Measurements from ENCODE around the gene ADH5. TPM values are rescaled to one million over a fixed set of nuclear protein-coding genes. Genes with fewer than 3 reads are reported as not detected.

The ADH5 gene
- total and polyA plus RNA-seq, 2 experiments from 2014 or later: 208 to 243 TPM

- no peak for DNase-seq
- Histone ChIP-seq H3K27ac (no peak overlapping the region), H3K9me3 (ENCODE audit: low read depth) (no peaks in the 10 kb centered on the region), H3K79me2 (ENCODE audit: insufficient read depth) (peaks cover 100% of the 10 kb centered on the region), H3K9ac (no peak overlapping the region), H3K4me2 (ENCODE audit: unreplicated experiment) (no peak overlapping the region), H3K36me3 (ENCODE audit: low read depth) (no peaks in the 10 kb centered on the region), H2AFZ (no peak overlapping the region), H3K27me3 (replicated peaks; ENCODE audit: insufficient read depth) (no peaks in the 10 kb centered on the region), H3K4me1 (ENCODE audit: insufficient read depth) (peaks cover 5% of the 10 kb centered on the region; the same call in 1 of the 2 replicates), H4K20me1 (ENCODE audit: insufficient read depth) (peaks cover 7% of the 10 kb centered on the region), H3K4me3 (no peak overlapping the region), H3F3A (ENCODE audit: insufficient read depth) (no peaks in the 10 kb centered on the region), H3K9me2 (ENCODE audit: insufficient read depth) (no peaks in the 10 kb centered on the region)
- no peak for TF ChIP-seq EZH2phosphoT487 (IDR thresholded peaks at IDR 0.05; ENCODE audit: insufficient read depth, low read depth)
- TF ChIP-seq EZH2 (IDR thresholded peaks at IDR 0.05; ENCODE audit: insufficient read depth, poor library complexity, severe bottlenecking): no peak
- in situ Hi-C loops (cut with MboI): no loop called here
- WGBS, 2 experiments (ENCODE audit: low coverage in 1 of 2, low lambda C conversion rate in 2 of 2, missing lambda C conversion rate in 2 of 2): 89% methylated on average over 5 of the region's 5 CpGs
These were observed 67.2 kb downstream of the ADH5 start for GRCh38 chr4:99021386-99021785.

Other genes starting within 250 kb of the ADH5 start
- gene EIF4E, start 159.7 kb downstream of the ADH5 start, total RNA-seq (2014; rRNA removed; shearing (Covaris generic)): 133 and 135 TPM in 2 replicates
- gene EIF4E, start 159.7 kb downstream of the ADH5 start, polyA plus RNA-seq (2016; fragmentation: Nextera tagmentation; extraction: Ambion mirVana): 105 and 113 TPM in 2 replicates
- gene METAP1, start 93.1 kb downstream of the ADH5 start, total RNA-seq (2014; rRNA removed; shearing (Covaris generic)): 43.4 and 59.2 TPM in 2 replicates
- 33.3 and 35.9 TPM in 2 replicates for gene METAP1, start 93.1 kb downstream of the ADH5 start, polyA plus RNA-seq (2016; fragmentation: Nextera tagmentation; extraction: Ambion mirVana)
- not detected in 2 replicates for gene ADH4, start 55.5 kb upstream of the ADH5 start, total RNA-seq (2014; rRNA removed; shearing (Covaris generic))
- gene ADH4, start 55.5 kb upstream of the ADH5 start, polyA plus RNA-seq (2016; fragmentation: Nextera tagmentation; extraction: Ambion mirVana): not detected in 2 replicates
- gene ADH6, start 130.5 kb upstream of the ADH5 start, total RNA-seq (2014; rRNA removed; shearing (Covaris generic)): not detected in 2 replicates
- not detected in 2 replicates for gene ADH6, start 130.5 kb upstream of the ADH5 start, polyA plus RNA-seq (2016; fragmentation: Nextera tagmentation; extraction: Ambion mirVana)
- gene ADH1A, start 202.2 kb upstream of the ADH5 start, total RNA-seq (2014; rRNA removed; shearing (Covaris generic)): not detected in 2 replicates
- gene ADH1A, start 202.2 kb upstream of the ADH5 start, polyA plus RNA-seq (2016; fragmentation: Nextera tagmentation; extraction: Ambion mirVana): not detected in 2 replicates
- not detected in 2 replicates for gene ADH1B, start 232.6 kb upstream of the ADH5 start, total RNA-seq (2014; rRNA removed; shearing (Covaris generic))
- 0.15 TPM in 1 of 2 replicates, not detected in the other for gene ADH1B, start 232.6 kb upstream of the ADH5 start, polyA plus RNA-seq (2016; fragmentation: Nextera tagmentation; extraction: Ambion mirVana)

Data from GM23248 (cell line).